Choroid plexus epithelial cell (primary cell): ENCODE data around the gene QTRT2.

Experiments used
- DNase-seq: peaks from one replicate; pipeline ENCODE4 v3.0.0-alpha.2; 2010; ENCODE audit warnings: low read depth
- H3K4me3 ChIP-seq: 2 replicates; pipeline ENCODE4 v1.5.1; 2011; ENCODE audit warnings: low read depth, mild to moderate bottlenecking, control low read depth, low read length, moderate library complexity
- TF ChIP-seq, protein P1 (sequence below): conservative IDR thresholded peaks from 2 replicates; pipeline ENCODE4 v1.5.1; 2011; ENCODE audit warnings: low read depth, mild to moderate bottlenecking, control low read depth, inconsistent platforms, low read length, moderate library complexity

The QTRT2 gene

GRCh38 chr3:114115143-114115542, 58.6 kb downstream of the QTRT2 start:
- H3K4me3 ChIP-seq, result no peak overlapping the region
- TF ChIP-seq, protein P1, sequence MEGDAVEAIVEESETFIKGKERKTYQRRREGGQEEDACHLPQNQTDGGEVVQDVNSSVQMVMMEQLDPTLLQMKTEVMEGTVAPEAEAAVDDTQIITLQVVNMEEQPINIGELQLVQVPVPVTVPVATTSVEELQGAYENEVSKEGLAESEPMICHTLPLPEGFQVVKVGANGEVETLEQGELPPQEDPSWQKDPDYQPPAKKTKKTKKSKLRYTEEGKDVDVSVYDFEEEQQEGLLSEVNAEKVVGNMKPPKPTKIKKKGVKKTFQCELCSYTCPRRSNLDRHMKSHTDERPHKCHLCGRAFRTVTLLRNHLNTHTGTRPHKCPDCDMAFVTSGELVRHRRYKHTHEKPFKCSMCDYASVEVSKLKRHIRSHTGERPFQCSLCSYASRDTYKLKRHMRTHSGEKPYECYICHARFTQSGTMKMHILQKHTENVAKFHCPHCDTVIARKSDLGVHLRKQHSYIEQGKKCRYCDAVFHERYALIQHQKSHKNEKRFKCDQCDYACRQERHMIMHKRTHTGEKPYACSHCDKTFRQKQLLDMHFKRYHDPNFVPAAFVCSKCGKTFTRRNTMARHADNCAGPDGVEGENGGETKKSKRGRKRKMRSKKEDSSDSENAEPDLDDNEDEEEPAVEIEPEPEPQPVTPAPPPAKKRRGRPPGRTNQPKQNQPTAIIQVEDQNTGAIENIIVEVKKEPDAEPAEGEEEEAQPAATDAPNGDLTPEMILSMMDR, result no peak
- DNase-seq, result no peak

DNA sequence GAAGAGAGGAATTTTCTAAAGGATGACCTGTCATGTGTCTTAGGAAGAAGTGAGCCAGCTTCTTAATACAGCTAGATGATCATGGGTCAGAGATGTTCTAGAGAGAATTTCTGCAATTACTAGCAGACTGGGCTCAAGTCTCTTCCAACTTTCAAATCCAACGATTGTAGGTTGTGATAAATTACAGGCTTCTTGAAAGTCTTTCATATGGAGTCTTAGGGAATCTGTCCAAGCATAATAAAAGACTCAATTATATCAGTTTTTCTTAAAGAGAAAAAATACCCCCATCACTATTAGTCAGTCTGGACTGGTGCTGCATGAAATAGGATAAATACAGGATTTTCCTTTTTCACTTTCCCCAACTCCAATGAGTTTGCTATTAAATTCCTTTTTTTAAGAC, 63.2 kb downstream of the QTRT2 start:
- TF ChIP-seq, protein P1, result no peak
- peak; percentile 23 for DNase-seq
- H3K4me3 ChIP-seq, result no peak overlapping the region

GRCh38 chr3:114120211-114120610, 63.7 kb downstream of the QTRT2 start:
- H3K4me3 ChIP-seq, result no peak overlapping the region
- TF ChIP-seq, protein P1, result no peak
- no peak for DNase-seq

DNA sequence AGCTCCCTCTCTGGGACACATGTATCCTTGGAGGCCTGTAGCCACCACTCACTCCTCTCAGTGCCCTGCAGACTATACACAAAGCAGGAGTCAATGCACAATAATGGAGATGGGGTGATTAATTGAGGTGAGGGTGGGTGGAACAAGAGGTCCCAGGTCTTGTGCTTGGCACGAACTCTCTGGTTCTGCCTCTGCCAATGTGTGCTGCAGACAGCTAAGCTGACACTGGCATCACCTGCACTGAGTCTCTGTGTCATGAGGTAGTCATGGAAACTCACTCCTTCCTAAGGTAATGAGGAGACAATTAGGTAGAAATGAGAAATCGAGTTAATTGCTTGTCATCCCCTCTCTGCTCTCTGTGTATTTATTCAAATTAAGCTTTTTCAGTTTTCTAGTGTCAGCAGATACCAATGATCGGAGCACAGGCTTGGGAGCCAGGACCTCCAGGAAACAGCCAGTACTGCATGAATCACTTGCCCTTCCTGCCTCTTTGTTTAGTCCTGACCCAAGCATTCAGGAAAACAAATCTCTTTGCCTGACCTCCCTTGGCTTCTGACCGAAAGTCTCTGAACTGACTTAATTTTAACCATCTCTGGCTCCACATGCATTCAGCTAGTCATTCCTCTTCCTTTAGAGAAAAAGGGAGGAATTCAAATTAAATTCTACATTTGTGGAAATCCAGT, 65.6 kb downstream of the QTRT2 start:
- TF ChIP-seq, protein P1, result no peak
- no peak overlapping the region for H3K4me3 ChIP-seq
- peak; percentile 58 for DNase-seq

DNA sequence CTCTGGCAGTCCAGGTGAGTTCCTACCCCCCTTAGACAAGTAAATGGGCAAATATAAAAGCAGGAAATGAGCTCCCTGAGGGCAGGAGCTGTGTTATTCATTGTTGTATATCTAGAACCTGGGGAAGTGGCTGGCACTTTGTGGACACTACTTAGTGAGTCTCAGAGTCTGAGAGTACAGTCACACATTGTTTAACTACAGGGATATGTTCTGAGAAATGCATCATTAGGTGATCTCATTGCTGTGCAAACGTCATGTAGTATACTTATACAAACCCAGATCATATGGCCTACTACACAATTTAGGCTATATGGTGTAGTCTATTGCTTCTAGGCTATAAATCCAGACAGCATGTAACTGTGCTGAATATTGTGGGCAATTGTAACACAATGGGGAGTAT, 69.9 kb downstream of the QTRT2 start:
- TF ChIP-seq, protein P1, result no peak
- DNase-seq, result no peak
- H3K4me3 ChIP-seq, result no peak overlapping the region

- H3K4me3 ChIP-seq, result no peak overlapping the region
- TF ChIP-seq, protein P1, result no peak
- peak; percentile 24 for DNase-seq
These were observed 71.0 kb downstream of the QTRT2 start for GRCh38 chr3:114127517-114127916.

GRCh38 chr3:114128231-114128630, 71.7 kb downstream of the QTRT2 start:
- DNase-seq, result peak; percentile 50
- TF ChIP-seq, protein P1, result no peak
- no peak overlapping the region for H3K4me3 ChIP-seq
